ENCODE measurements around the gene ARMC12. TPM values are rescaled to one million over a fixed set of nuclear protein-coding genes. Genes with fewer than 3 reads are reported as not detected.

ARMC12 gene
- total RNA-seq, 3 donors from 2014 or later (not counting 1 experiment from before 2014, with no cell fraction given), result 0.59 to 1.5 (median 0.64) TPM

DNA sequence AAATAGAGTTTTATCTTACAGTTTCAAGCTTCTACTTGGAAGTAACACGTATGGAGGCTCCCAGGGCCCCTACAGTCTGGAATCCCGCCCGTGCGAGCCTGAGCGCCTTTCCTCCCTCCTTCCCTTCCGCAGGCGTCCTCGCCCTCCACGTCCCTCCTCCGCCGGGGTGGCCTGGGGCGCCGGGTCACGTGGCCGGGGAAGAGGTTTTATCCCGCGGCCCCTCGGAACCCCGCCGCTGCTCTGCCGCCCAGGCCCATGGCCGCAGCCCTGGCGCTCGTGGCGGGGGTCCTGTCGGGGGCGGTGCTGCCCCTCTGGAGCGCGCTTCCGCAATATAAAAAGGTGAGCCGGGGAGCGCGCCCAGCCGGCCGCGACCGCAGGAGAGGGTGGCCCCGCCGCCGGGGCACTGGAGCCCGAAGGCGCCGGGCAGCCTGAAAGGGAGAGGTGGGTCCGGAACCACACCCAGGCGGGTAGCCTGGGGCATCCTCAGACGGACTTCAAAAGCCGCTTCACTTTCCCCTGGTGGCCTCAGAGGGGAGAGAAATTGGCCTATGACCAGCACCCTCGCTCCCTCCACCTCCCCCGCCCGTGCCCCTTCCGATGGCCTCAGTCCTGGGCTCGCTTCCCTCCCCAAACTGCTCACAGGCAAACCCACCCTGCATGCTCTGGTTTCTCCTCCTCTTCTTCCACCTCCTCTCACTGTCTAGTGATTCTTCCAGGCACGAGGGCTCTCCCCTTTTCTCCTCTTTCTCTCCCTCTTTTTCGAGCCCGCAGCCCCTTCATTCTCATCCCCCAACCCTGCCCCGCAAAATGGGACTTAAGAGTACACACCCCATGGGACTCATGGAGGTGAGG, 39.8 kb downstream of the ARMC12 start, which contains the start of gene CLPSL2:
TSS of gene CLPSL2 (plus strand) at position 235 of the 852 bp plus-strand sequence. CDS start at position 256, 21 bp downstream.
- ATAC-seq, result peak in 1 of 3 donors; percentile 57
- peaks cover 0 to 5% of the 10 kb centered on the region in 2 donors for H3K4me1 Mint-ChIP-seq
- no peaks in the 10 kb centered on the region for H3K36me3 Mint-ChIP-seq
- Histone ChIP-seq H3K9me3 (ENCODE audit: control insufficient read depth, insufficient read depth, low read length) (no peaks in the 10 kb centered on the region), H3K4me1 (ENCODE audit: control insufficient read depth, insufficient read depth, low read length) (peaks cover 10% of the 10 kb centered on the region), H3K27ac (ENCODE audit: low read length) (no peak within 1 kb of the TSS), H3K27me3 (ENCODE audit: control insufficient read depth, insufficient read depth, low read length) (peaks cover 6% of the 10 kb centered on the region), H3K36me3 (ENCODE audit: control insufficient read depth, insufficient read depth, low read length) (no peaks in the 10 kb centered on the region), H3K4me3 (ENCODE audit: low read length) (no peak within 1 kb of the TSS)
- peak within 1 kb of the TSS; percentile 69 for H3K4me3 Mint-ChIP-seq
- H3K27me3 Mint-ChIP-seq (ENCODE audit: low read depth in 2 of 2), result peaks cover 25 to 38% of the 10 kb centered on the region in 2 donors
- 2% methylated on average over 55 of the region's 56 CpGs for WGBS (ENCODE audit: insufficient coverage)
- no peak for DNase-seq
- TF ChIP-seq, protein P1, sequence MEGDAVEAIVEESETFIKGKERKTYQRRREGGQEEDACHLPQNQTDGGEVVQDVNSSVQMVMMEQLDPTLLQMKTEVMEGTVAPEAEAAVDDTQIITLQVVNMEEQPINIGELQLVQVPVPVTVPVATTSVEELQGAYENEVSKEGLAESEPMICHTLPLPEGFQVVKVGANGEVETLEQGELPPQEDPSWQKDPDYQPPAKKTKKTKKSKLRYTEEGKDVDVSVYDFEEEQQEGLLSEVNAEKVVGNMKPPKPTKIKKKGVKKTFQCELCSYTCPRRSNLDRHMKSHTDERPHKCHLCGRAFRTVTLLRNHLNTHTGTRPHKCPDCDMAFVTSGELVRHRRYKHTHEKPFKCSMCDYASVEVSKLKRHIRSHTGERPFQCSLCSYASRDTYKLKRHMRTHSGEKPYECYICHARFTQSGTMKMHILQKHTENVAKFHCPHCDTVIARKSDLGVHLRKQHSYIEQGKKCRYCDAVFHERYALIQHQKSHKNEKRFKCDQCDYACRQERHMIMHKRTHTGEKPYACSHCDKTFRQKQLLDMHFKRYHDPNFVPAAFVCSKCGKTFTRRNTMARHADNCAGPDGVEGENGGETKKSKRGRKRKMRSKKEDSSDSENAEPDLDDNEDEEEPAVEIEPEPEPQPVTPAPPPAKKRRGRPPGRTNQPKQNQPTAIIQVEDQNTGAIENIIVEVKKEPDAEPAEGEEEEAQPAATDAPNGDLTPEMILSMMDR (IDR thresholded peaks at IDR 0.05), result no peak
- intact Hi-C loops (cut with micrococcal nuclease), result no loop called here
- no peak within 1 kb of the TSS for H3K27ac Mint-ChIP-seq
- no peaks in the 10 kb centered on the region for H3K9me3 Mint-ChIP-seq

DNA sequence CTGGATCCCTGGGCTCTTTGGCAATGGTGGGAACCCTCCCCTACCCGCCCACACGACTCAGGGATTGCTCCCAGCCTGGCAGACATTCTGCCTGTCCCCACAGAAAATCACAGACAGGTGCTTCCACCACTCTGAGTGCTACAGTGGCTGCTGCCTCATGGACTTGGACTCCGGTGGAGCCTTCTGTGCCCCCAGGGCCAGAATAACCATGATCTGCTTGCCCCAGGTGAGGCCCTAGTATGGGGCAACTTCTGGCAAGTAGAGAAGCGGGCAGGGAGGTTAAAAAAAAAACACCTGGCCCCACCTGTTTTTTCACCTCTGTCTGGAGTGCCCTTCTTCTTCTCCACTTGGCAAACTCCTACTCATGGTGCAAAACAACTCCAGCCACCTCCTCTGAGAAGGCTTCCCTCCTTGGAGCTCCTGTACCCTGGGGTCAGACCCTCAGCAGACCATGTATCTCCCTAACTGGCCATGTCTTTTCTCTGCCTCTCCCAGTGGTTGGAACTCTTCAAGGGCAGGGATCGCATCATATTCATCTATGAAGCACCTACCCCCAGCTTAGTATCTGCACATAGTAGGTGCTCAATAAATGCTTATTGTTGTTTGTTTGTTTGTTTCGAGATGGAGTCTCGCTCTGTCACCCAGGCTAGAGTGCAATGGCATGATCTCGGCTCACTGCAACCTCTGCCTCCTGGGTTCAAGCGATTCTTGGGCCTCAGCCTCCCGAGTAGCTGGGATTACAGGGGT, 40.7 kb downstream of the ARMC12 start:
- no peak overlapping the region for H3K4me3 ChIP-seq (ENCODE audit: low read length)
- peaks cover 0 to 5% of the 10 kb centered on the region in 2 donors for H3K4me1 Mint-ChIP-seq
- peaks cover 6% of the 10 kb centered on the region for H3K27me3 ChIP-seq (ENCODE audit: control insufficient read depth, insufficient read depth, low read length)
- intact Hi-C loops (cut with micrococcal nuclease), result no loop called here
- no peak overlapping the region for H3K27ac ChIP-seq (ENCODE audit: low read length)
- TF ChIP-seq, protein P1 (IDR thresholded peaks at IDR 0.05), result no peak
- H3K4me1 ChIP-seq (ENCODE audit: control insufficient read depth, insufficient read depth, low read length), result peaks cover 10% of the 10 kb centered on the region
- H3K9me3 Mint-ChIP-seq, result no peaks in the 10 kb centered on the region
- H3K36me3 ChIP-seq (ENCODE audit: control insufficient read depth, insufficient read depth, low read length), result no peaks in the 10 kb centered on the region
- no peak for ATAC-seq
- DNase-seq, result no peak
- peaks cover 27 to 47% of the 10 kb centered on the region in 2 donors for H3K27me3 Mint-ChIP-seq (ENCODE audit: low read depth in 2 of 2)
- no peaks in the 10 kb centered on the region for H3K36me3 Mint-ChIP-seq
- H3K4me3 Mint-ChIP-seq, result peak overlapping the region; percentile 69
- H3K27ac Mint-ChIP-seq, result no peak overlapping the region
- no peaks in the 10 kb centered on the region for H3K9me3 ChIP-seq (ENCODE audit: control insufficient read depth, insufficient read depth, low read length)
- WGBS (ENCODE audit: insufficient coverage), result 91% methylated on average over 9 of the region's 10 CpGs

- Mint-ChIP-seq H3K27me3 (ENCODE audit: low read depth in 2 of 2) (peaks cover 27 to 47% of the 10 kb centered on the region in 2 donors), H3K4me3 (no peak overlapping the region), H3K36me3 (no peaks in the 10 kb centered on the region), H3K27ac (no peak overlapping the region), H3K4me1 (peaks cover 0 to 5% of the 10 kb centered on the region in 2 donors), H3K9me3 (no peaks in the 10 kb centered on the region)
- intact Hi-C loops (cut with micrococcal nuclease), result no loop called here
- no peaks in the 10 kb centered on the region for H3K9me3 ChIP-seq (ENCODE audit: control insufficient read depth, insufficient read depth, low read length)
- TF ChIP-seq, protein P1 (IDR thresholded peaks at IDR 0.05), result no peak
- WGBS (ENCODE audit: insufficient coverage), result 97% methylated on average over 2 of the region's 2 CpGs
- H3K4me1 ChIP-seq (ENCODE audit: control insufficient read depth, insufficient read depth, low read length), result peaks cover 10% of the 10 kb centered on the region
- H3K27ac ChIP-seq (ENCODE audit: low read length), result no peak overlapping the region
- peaks cover 6% of the 10 kb centered on the region for H3K27me3 ChIP-seq (ENCODE audit: control insufficient read depth, insufficient read depth, low read length)
- H3K36me3 ChIP-seq (ENCODE audit: control insufficient read depth, insufficient read depth, low read length), result no peaks in the 10 kb centered on the region
- no peak overlapping the region for H3K4me3 ChIP-seq (ENCODE audit: low read length)
- DNase-seq, result no peak
- ATAC-seq, result no peak
These were observed 41.6 kb downstream of the ARMC12 start for GRCh38 chr6:35778437-35778836.
